NT2/D1 (cell line): ENCODE results near the gene CAPZA2.

Source experiments
- SUZ12 ChIP-seq: IDR thresholded peaks from 2 replicates; pipeline ENCODE4 v1.6.1; 2011; ENCODE audit not compliant: insufficient read length, insufficient read depth; ENCODE audit errors: extremely low read depth
- YY1 ChIP-seq: IDR thresholded peaks from 2 replicates; pipeline ENCODE4 v1.6.1; 2011; ENCODE audit not compliant: insufficient read length, insufficient read depth
- ZNF274 ChIP-seq: IDR thresholded peaks from 2 replicates; pipeline ENCODE4 v1.6.1; 2011; ENCODE audit warnings: mild to moderate bottlenecking, low read depth, low read length

- TF ChIP-seq YY1 = no peak
- no peak for TF ChIP-seq SUZ12
- no peak for TF ChIP-seq ZNF274
Measured at GRCh38 chr7:116901143-116901542, 38.8 kb downstream of the CAPZA2 start.
